Bronchial epithelial cell (primary cell): ENCODE results near the gene PTCH2. TPM values are rescaled to one million over a fixed set of nuclear protein-coding genes. Genes with fewer than 3 reads are reported as not detected.
"Not testable (repeated sequence)": the region's sequence is repeated elsewhere in the genome, so short reads cannot be mapped to it uniquely, and the experiment has no call there.

ENCODE experiments used
- DNase-seq: peaks from one replicate; pipeline ENCODE4 v3.0.0-alpha.2; 2010; ENCODE audit warnings: low read depth
- FAIRE-seq: peaks from 2 replicates; lab custom pipeline; 2011; peaks lifted over from hg19 to GRCh38; lab: Jason Lieb, UNC
- H3K27me3 ChIP-seq: 2 replicates; pipeline ENCODE4 v1.5.1; 2011; ENCODE audit warnings: low read length; ENCODE audit not compliant: control insufficient read depth, insufficient read depth
- H3K36me3 ChIP-seq: 2 replicates; pipeline ENCODE4 v1.5.1; 2011; ENCODE audit warnings: low read length; ENCODE audit not compliant: control insufficient read depth, insufficient read depth
- H3K4me3 ChIP-seq: 2 replicates; pipeline ENCODE4 v1.5.1; 2011; ENCODE audit warnings: mild to moderate bottlenecking, low read depth, low read length, control low read depth
- total RNA-seq: library from RNA; depleted of rRNA; stranded (reverse); fragments of >200 nt; gene quantifications from 2 replicates; pipeline ENCODE4 v1.2.1, GENCODE V29; 2014
- TF ChIP-seq, protein P1 (sequence below): IDR thresholded peaks from 2 replicates; pipeline ENCODE4 v1.5.1; 2011; ENCODE audit warnings: mild to moderate bottlenecking, moderate library complexity, low read length, control low read depth, inconsistent platforms; ENCODE audit not compliant: insufficient read depth, severe bottlenecking

PTCH2 gene
- total RNA-seq, 1 donor from 2014 or later = not detected

DNA sequence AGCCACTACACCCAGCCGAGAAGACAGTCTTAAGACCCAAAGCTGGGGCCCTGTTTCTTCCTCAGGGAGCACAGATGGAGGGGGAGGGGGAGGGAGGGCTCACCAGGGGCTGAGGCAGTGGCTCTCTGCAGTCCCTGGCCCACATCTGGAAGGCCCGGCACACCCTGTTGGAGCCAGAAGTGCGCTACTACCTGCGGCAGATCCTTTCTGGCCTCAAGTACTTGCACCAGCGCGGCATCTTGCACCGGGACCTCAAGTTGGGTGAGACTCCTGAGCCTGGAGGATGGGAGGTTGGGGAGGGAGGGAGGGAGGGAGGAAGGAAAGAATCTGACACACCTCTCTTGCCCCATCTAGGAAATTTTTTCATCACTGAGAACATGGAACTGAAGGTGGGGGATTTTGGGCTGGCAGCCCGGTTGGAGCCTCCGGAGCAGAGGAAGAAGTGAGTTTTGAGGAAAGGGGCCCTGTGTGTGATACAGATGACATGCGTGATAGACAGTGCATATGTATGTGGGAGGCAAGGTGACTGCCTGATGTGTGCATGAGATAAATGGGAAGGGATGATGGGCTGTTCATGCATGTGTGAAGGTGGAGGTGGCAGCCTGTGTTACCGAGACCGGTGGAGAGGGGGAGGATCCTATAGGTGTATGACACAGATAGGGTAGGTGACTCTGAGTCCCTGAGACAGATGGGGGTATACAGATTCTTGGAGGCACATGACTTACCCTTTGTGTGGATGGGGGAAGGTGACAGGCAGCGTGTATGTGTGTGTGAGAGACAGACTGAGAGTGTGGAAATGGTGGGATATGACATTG lies 41.4 kb downstream of the PTCH2 start:
- TF ChIP-seq, protein P1, sequence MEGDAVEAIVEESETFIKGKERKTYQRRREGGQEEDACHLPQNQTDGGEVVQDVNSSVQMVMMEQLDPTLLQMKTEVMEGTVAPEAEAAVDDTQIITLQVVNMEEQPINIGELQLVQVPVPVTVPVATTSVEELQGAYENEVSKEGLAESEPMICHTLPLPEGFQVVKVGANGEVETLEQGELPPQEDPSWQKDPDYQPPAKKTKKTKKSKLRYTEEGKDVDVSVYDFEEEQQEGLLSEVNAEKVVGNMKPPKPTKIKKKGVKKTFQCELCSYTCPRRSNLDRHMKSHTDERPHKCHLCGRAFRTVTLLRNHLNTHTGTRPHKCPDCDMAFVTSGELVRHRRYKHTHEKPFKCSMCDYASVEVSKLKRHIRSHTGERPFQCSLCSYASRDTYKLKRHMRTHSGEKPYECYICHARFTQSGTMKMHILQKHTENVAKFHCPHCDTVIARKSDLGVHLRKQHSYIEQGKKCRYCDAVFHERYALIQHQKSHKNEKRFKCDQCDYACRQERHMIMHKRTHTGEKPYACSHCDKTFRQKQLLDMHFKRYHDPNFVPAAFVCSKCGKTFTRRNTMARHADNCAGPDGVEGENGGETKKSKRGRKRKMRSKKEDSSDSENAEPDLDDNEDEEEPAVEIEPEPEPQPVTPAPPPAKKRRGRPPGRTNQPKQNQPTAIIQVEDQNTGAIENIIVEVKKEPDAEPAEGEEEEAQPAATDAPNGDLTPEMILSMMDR = no peak
- no peaks in the 10 kb centered on the region for H3K27me3 ChIP-seq
- peak; percentile 49 for DNase-seq
- H3K36me3 ChIP-seq = peaks cover 33% of the 10 kb centered on the region
- peak overlapping the region; percentile 85 for H3K4me3 ChIP-seq
- FAIRE-seq = peak; percentile 80

GRCh38 chr1:44799770-44800584 lies 43.1 kb downstream of the PTCH2 start, which contains the start of gene PLK3:
TSS of gene PLK3 (plus strand) at chr1:44800377. CDS start at chr1:44800464, 87 bp downstream.
- peak within 1 kb of the TSS; percentile 85 for H3K4me3 ChIP-seq
- H3K27me3 ChIP-seq = no peaks in the 10 kb centered on the region
- H3K36me3 ChIP-seq = peaks cover 23% of the 10 kb centered on the region
- FAIRE-seq (no peak), DNase-seq (peak; percentile 89)
- TF ChIP-seq, protein P1 = peak; percentile 94

DNA sequence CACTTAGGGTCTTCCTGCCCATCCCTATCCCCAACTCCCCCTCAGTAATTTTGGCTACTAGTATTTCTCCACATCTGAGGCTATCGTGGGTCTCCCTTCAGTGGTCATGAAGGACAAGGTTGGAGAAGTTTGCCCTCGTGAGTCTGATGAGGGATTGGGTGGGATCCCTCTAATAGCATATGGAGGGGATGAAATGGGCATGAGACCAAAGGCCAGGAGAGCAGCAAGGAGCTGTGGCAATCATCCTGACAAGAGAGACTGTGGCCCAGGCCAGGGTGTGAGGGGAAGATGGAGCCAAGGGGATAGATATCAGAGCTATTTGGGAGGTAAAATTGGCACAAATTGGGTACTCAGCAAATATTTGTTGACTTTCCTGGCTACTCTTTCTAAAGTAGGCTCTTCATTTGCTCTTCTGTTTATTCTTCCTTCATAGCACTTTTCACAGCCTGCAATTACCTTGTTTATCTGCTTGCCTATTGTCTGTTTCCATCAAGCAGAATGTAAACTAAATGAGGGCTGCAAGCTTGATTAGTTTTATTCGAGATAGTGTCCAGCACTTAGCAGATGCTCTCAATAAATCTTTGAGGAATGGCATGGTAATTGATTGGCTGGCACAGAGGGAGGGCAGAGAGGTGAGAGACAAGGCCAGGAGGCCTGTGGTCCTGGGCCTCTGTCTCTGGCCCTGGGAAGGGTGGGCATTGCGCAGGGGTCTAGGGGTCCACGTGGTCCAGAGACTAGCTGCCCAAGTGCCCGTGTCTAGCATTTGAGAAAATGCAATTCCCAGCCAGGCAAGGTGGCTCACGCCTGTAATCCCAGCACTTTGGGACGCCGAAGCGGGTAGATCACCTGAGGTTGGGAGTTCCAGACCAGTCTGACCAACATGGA lies 44.3 kb downstream of the PTCH2 start:
- no peak for DNase-seq
- H3K4me3 ChIP-seq = no peak overlapping the region
- peaks cover 15% of the 10 kb centered on the region for H3K36me3 ChIP-seq
- TF ChIP-seq, protein P1 = no peak
- no peaks in the 10 kb centered on the region for H3K27me3 ChIP-seq
- FAIRE-seq = no peak

GRCh38 chr1:44797886-44798285 lies 45.2 kb downstream of the PTCH2 start:
- DNase-seq, FAIRE-seq, H3K27me3 ChIP-seq: not testable (repeated sequence)

DNA sequence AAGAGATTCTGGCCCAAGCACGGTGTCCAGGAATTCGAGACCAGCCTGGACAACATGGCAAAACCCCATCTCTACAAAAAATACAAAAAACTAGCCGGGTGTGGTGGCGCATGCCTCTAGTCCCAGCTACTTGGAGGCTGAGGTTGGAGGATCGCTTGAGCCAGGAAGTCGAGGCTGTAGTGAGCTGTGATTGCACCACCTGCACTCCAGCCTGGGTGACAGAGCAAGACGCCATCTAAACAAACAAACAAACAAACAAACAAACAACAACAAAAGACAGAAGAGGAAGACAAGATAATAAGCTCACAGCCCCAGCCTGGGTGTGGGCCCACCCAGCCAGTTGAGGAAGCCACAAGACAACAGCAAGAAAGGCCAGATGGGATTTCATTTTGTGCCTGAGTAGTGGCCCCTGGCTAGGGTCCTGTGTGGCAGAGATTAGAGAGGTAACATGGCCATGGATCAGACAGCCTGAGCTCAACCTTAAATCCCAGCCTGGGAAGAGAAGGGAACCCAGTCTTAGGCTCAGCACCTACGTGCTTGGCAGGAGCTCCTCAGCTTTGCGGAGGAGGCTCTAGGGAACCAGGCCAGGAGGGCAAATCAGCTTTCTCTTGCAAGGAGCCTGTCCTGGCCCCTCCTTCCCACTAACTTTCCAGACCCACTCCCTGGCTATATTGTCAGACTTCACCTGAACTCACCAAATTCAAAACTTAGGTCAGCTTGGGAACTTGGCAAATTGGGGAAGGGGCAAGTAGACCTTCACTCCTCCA lies 50.1 kb downstream of the PTCH2 start:
- DNase-seq = no peak
- H3K27me3 ChIP-seq = no peaks in the 10 kb centered on the region
- FAIRE-seq = no peak
- TF ChIP-seq, protein P1 = no peak
- H3K4me3 ChIP-seq = no peak overlapping the region
- no peaks in the 10 kb centered on the region for H3K36me3 ChIP-seq

More at GRCh38 chr1:44797886-44798285, 45.2 kb downstream of the PTCH2 start:
- not testable (repeated sequence) for H3K4me3 ChIP-seq, H3K36me3 ChIP-seq
